ENCODE results near the gene QKI. TPM values are rescaled to one million over a fixed set of nuclear protein-coding genes. Genes with fewer than 3 reads are reported as not detected.
A peak's percentile ranks its signal among the peaks of the same experiment; 100 is the strongest.

Gene QKI
- total RNA-seq, 1 donor from 2014 or later: 234 TPM

GRCh38 chr6:163580311-163581030 is 166.0 kb downstream of the QKI start:
- no peak for TF ChIP-seq CTCF (IDR thresholded peaks at IDR 0.05)
- no peaks in the 10 kb centered on the region for H3K36me3 ChIP-seq
- H3K27ac ChIP-seq: no peak overlapping the region
- ATAC-seq (no peak), DNase-seq (no peak)
- H3K9me3 ChIP-seq: no peaks in the 10 kb centered on the region
- H3K4me1 ChIP-seq: peaks cover 10% of the 10 kb centered on the region
- no peaks in the 10 kb centered on the region for H3K27me3 ChIP-seq
- intact Hi-C loops (cut with DNase I): no loop called here
- no peak overlapping the region for H3K4me3 ChIP-seq

- no peak for TF ChIP-seq CTCF (IDR thresholded peaks at IDR 0.05)
- Histone ChIP-seq H3K36me3 (no peaks in the 10 kb centered on the region), H3K27ac (no peak overlapping the region), H3K27me3 (no peaks in the 10 kb centered on the region), H3K4me1 (peaks cover 12% of the 10 kb centered on the region), H3K9me3 (no peaks in the 10 kb centered on the region), H3K4me3 (no peak overlapping the region)
- intact Hi-C loops (cut with DNase I): no loop called here
- DNase-seq (no peak), ATAC-seq (no peak)
Measured at GRCh38 chr6:163583558-163583957, 169.0 kb downstream of the QKI start.

GRCh38 chr6:163585932-163586437 is 171.5 kb downstream of the QKI start:
- peaks cover 4% of the 10 kb centered on the region for H3K4me1 ChIP-seq
- DNase-seq (no peak), ATAC-seq (peak; percentile 82)
- TF ChIP-seq CTCF (IDR thresholded peaks at IDR 0.05): no peak
- no peak overlapping the region for H3K27ac ChIP-seq
- H3K9me3 ChIP-seq: no peaks in the 10 kb centered on the region
- H3K4me3 ChIP-seq: no peak overlapping the region
- H3K36me3 ChIP-seq: no peaks in the 10 kb centered on the region
- intact Hi-C loops (cut with DNase I): no loop called here
- H3K27me3 ChIP-seq: no peaks in the 10 kb centered on the region

- no peak for TF ChIP-seq CTCF (IDR thresholded peaks at IDR 0.05)
- Histone ChIP-seq H3K9me3 (no peaks in the 10 kb centered on the region), H3K4me1 (peaks cover 4% of the 10 kb centered on the region), H3K27me3 (no peaks in the 10 kb centered on the region), H3K36me3 (no peaks in the 10 kb centered on the region), H3K27ac (no peak overlapping the region), H3K4me3 (no peak overlapping the region)
- ATAC-seq (no peak), DNase-seq (no peak)
- intact Hi-C loops (cut with DNase I): no loop called here
Measured at GRCh38 chr6:163586888-163587287, 172.4 kb downstream of the QKI start.

GRCh38 chr6:163588220-163588919 is 173.9 kb downstream of the QKI start:
- intact Hi-C loops (cut with DNase I): no loop called here
- Histone ChIP-seq H3K4me1 (peaks cover 4% of the 10 kb centered on the region), H3K27me3 (no peaks in the 10 kb centered on the region), H3K36me3 (no peaks in the 10 kb centered on the region), H3K4me3 (no peak overlapping the region), H3K9me3 (no peaks in the 10 kb centered on the region), H3K27ac (no peak overlapping the region)
- ATAC-seq: no peak
- no peak for TF ChIP-seq CTCF (IDR thresholded peaks at IDR 0.05)
- peak; percentile 43 for DNase-seq

Data from upper lobe of right lung (tissue), 1 donor.